Panc1 (cell line): Measurements from ENCODE around the gene POLN.

Source experiments
- POLR2AphosphoS5 ChIP-seq: IDR thresholded peaks from 2 replicates; pipeline ENCODE4 v1.6.1; 2012; ENCODE audit warnings: mild to moderate bottlenecking, low read depth, low read length, moderate library complexity
- SIN3A ChIP-seq: IDR thresholded peaks from 2 replicates; pipeline ENCODE4 v1.6.1; 2012; ENCODE audit warnings: low read depth, mild to moderate bottlenecking, low read length, moderate library complexity, borderline replicate concordance; ENCODE audit not compliant: insufficient read depth
- TF ChIP-seq, protein P1 (sequence below): fragments of 450-650 bp; IDR thresholded peaks from 2 replicates; pipeline ENCODE4 v1.5.1; 2017; ENCODE audit warnings: mild to moderate bottlenecking
- TF ChIP-seq, protein P2 (sequence below), 2 experiments: IDR thresholded peaks; 2 replicates each; pipeline ENCODE4 v1.6.1; 2011 to 2012; ENCODE audit warnings: low read depth in 2 of 2, control low read depth in 1 of 2, low read length in 1 of 2, mild to moderate bottlenecking in 1 of 2, moderate library complexity in 1 of 2; ENCODE audit not compliant: insufficient read depth in 1 of 2

DNA sequence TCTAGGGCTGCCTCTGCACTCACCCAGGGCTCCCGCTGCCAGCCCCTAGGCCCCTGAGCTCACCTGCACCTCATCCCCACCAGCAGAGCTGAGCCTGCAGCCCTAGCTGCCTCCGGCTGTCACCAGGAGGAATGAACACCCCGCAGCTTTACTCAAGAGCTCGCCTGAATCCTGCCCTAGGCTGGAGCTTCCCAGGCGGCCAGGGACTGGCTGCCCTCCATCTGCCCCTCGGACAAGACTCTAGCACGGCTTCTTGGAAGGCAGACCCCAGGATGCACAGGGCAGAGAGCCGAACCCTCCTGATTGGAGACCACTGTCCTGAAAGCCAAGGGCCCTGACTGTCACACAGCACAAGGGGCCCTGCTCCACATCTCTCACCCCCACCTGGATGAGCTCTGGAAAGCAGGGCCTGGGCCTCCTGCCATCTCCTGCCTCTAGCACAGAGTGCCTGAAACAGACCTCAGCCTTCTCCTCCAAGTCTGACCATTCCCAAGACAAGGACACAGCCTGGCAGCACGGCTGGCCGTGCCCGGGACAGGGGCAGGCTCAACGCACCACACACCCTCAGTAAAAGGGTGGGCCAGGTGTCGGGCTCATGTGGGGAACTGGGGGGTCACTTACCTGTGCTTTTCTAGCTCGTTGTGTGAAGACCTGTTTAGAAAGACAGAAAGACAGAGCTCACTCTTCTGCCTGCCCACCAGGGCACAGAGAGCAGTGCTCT lies 15.6 kb upstream of the POLN start:
- TF ChIP-seq, protein P1, sequence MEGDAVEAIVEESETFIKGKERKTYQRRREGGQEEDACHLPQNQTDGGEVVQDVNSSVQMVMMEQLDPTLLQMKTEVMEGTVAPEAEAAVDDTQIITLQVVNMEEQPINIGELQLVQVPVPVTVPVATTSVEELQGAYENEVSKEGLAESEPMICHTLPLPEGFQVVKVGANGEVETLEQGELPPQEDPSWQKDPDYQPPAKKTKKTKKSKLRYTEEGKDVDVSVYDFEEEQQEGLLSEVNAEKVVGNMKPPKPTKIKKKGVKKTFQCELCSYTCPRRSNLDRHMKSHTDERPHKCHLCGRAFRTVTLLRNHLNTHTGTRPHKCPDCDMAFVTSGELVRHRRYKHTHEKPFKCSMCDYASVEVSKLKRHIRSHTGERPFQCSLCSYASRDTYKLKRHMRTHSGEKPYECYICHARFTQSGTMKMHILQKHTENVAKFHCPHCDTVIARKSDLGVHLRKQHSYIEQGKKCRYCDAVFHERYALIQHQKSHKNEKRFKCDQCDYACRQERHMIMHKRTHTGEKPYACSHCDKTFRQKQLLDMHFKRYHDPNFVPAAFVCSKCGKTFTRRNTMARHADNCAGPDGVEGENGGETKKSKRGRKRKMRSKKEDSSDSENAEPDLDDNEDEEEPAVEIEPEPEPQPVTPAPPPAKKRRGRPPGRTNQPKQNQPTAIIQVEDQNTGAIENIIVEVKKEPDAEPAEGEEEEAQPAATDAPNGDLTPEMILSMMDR: no peak
- TF ChIP-seq SIN3A: no peak
- TF ChIP-seq POLR2AphosphoS5: no peak
- TF ChIP-seq, protein P2, sequence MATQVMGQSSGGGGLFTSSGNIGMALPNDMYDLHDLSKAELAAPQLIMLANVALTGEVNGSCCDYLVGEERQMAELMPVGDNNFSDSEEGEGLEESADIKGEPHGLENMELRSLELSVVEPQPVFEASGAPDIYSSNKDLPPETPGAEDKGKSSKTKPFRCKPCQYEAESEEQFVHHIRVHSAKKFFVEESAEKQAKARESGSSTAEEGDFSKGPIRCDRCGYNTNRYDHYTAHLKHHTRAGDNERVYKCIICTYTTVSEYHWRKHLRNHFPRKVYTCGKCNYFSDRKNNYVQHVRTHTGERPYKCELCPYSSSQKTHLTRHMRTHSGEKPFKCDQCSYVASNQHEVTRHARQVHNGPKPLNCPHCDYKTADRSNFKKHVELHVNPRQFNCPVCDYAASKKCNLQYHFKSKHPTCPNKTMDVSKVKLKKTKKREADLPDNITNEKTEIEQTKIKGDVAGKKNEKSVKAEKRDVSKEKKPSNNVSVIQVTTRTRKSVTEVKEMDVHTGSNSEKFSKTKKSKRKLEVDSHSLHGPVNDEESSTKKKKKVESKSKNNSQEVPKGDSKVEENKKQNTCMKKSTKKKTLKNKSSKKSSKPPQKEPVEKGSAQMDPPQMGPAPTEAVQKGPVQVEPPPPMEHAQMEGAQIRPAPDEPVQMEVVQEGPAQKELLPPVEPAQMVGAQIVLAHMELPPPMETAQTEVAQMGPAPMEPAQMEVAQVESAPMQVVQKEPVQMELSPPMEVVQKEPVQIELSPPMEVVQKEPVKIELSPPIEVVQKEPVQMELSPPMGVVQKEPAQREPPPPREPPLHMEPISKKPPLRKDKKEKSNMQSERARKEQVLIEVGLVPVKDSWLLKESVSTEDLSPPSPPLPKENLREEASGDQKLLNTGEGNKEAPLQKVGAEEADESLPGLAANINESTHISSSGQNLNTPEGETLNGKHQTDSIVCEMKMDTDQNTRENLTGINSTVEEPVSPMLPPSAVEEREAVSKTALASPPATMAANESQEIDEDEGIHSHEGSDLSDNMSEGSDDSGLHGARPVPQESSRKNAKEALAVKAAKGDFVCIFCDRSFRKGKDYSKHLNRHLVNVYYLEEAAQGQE (IDR thresholded peaks at IDR 0.05; ENCODE audit: insufficient read depth in 1 of 2, low read depth in 2 of 2, low read length in 1 of 2): no peak
